Measurements from ENCODE around the gene ABI3.

DNA sequence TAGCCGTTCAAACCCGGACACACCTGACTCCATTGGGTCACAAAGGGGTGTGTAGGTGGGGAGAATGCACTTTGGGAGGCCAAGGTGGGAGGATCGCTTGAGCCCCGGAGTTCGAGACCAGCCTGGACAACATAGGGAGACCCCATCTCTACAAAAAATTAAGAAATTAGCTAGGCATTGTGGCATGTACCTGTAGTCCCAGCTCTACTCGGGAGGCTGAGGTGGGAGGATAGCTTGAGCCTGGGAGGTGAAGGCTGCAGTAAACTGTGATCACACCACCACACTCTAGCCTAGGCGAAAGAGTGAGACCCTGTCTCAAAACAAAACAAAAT, 21.0 kb downstream of the ABI3 start:
- TF ChIP-seq, protein P1, sequence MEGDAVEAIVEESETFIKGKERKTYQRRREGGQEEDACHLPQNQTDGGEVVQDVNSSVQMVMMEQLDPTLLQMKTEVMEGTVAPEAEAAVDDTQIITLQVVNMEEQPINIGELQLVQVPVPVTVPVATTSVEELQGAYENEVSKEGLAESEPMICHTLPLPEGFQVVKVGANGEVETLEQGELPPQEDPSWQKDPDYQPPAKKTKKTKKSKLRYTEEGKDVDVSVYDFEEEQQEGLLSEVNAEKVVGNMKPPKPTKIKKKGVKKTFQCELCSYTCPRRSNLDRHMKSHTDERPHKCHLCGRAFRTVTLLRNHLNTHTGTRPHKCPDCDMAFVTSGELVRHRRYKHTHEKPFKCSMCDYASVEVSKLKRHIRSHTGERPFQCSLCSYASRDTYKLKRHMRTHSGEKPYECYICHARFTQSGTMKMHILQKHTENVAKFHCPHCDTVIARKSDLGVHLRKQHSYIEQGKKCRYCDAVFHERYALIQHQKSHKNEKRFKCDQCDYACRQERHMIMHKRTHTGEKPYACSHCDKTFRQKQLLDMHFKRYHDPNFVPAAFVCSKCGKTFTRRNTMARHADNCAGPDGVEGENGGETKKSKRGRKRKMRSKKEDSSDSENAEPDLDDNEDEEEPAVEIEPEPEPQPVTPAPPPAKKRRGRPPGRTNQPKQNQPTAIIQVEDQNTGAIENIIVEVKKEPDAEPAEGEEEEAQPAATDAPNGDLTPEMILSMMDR (IDR thresholded peaks at IDR 0.05): no peak
- no peak for TF ChIP-seq POLR2A (IDR thresholded peaks at IDR 0.05)
- TF ChIP-seq POLR2AphosphoS5 (IDR thresholded peaks at IDR 0.05): no peak
